ENCODE measurements around the gene TARBP2. TPM values are rescaled to one million over a fixed set of nuclear protein-coding genes. Genes with fewer than 3 reads are reported as not detected.

The TARBP2 gene
- total RNA-seq, 1 donor from 2014 or later = 32.4 TPM

DNA sequence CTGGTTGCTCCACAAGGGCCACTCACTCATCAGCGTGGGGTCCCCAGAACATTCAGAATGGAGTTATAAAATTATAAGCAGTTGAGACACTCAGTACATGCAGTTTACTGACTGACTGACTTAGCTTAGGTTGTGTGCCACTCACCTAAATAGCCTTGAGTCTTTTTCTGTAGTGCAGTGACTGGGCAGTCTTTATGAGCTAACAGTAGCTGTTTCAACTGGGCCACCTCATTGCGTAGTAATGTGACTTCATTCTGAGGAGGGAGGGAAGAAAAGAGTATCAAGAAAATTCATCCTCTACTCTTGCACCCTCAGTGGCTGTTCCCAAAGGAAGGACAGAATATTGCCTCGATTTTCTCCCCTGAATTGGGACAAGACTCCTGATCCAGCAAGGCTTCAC lies 22.0 kb downstream of the TARBP2 start:
- Mint-ChIP-seq H3K27me3 (ENCODE audit: insufficient read depth, low read depth) (no peaks in the 10 kb centered on the region), H3K4me3 (no peak overlapping the region), H3K27ac (no peak overlapping the region), H3K9me3 (no peaks in the 10 kb centered on the region), H3K4me1 (no peaks in the 10 kb centered on the region), H3K36me3 (peaks cover 26% of the 10 kb centered on the region)
- Histone ChIP-seq H3K27ac (no peak overlapping the region), H3K4me1 (no peaks in the 10 kb centered on the region), H3K4me3 (no peak overlapping the region), H3K27me3 (no peaks in the 10 kb centered on the region), H3K9me3 (ENCODE audit: low read depth) (no peaks in the 10 kb centered on the region), H2AFZ (replicated peaks) (no peak overlapping the region), H3K9ac (no peak overlapping the region), H3K36me3 (no peaks in the 10 kb centered on the region), H3F3A (ENCODE audit: low read depth) (no peaks in the 10 kb centered on the region), H3K4me2 (no peak overlapping the region), H3K79me2 (ENCODE audit: low read depth) (no peaks in the 10 kb centered on the region), H4K20me1 (ENCODE audit: low read depth) (no peaks in the 10 kb centered on the region)
- DNase-seq (ENCODE audit: low spot score) = no peak
- TF ChIP-seq, protein P1, sequence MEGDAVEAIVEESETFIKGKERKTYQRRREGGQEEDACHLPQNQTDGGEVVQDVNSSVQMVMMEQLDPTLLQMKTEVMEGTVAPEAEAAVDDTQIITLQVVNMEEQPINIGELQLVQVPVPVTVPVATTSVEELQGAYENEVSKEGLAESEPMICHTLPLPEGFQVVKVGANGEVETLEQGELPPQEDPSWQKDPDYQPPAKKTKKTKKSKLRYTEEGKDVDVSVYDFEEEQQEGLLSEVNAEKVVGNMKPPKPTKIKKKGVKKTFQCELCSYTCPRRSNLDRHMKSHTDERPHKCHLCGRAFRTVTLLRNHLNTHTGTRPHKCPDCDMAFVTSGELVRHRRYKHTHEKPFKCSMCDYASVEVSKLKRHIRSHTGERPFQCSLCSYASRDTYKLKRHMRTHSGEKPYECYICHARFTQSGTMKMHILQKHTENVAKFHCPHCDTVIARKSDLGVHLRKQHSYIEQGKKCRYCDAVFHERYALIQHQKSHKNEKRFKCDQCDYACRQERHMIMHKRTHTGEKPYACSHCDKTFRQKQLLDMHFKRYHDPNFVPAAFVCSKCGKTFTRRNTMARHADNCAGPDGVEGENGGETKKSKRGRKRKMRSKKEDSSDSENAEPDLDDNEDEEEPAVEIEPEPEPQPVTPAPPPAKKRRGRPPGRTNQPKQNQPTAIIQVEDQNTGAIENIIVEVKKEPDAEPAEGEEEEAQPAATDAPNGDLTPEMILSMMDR (IDR thresholded peaks at IDR 0.05) = no peak
- TF ChIP-seq EZH2 (IDR thresholded peaks at IDR 0.05) (no peak), EZH2phosphoT487 (IDR thresholded peaks at IDR 0.05) (no peak)

DNA sequence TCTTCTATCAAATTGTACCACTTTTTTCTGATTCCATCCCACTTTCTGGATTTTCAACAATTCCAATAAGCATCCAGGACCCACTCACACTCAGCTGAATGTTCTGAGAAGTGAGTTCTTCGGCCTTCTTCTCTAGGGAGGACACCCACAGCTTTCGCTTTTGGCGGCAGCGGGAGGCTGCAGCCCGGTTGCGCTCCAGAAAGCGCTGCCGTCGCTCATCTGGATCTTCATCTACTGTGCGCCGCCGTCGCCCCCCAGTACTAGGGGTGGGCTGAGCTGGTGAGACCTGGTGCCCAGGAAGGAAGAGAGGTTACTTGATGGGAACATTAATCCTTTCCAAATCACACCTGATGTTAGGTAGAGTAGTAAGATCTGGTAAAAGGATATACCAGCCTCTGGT lies 23.4 kb downstream of the TARBP2 start:
- Histone ChIP-seq H2AFZ (replicated peaks) (no peak overlapping the region), H3K4me1 (no peaks in the 10 kb centered on the region), H4K20me1 (ENCODE audit: low read depth) (no peaks in the 10 kb centered on the region), H3K9ac (no peak overlapping the region), H3K4me2 (no peak overlapping the region), H3K27ac (no peak overlapping the region), H3K79me2 (ENCODE audit: low read depth) (no peaks in the 10 kb centered on the region), H3K4me3 (no peak overlapping the region), H3K9me3 (ENCODE audit: low read depth) (no peaks in the 10 kb centered on the region), H3F3A (ENCODE audit: low read depth) (no peaks in the 10 kb centered on the region), H3K36me3 (no peaks in the 10 kb centered on the region), H3K27me3 (no peaks in the 10 kb centered on the region)
- no peak for TF ChIP-seq EZH2 (IDR thresholded peaks at IDR 0.05)
- TF ChIP-seq, protein P1 (IDR thresholded peaks at IDR 0.05) = no peak
- no peak for TF ChIP-seq EZH2phosphoT487 (IDR thresholded peaks at IDR 0.05)
- H3K27ac Mint-ChIP-seq = no peak overlapping the region
- no peaks in the 10 kb centered on the region for H3K4me1 Mint-ChIP-seq
- H3K4me3 Mint-ChIP-seq = no peak overlapping the region
- H3K27me3 Mint-ChIP-seq (ENCODE audit: insufficient read depth, low read depth) = no peaks in the 10 kb centered on the region
- DNase-seq (ENCODE audit: low spot score) = no peak
- H3K9me3 Mint-ChIP-seq = no peaks in the 10 kb centered on the region
- peaks cover 29% of the 10 kb centered on the region for H3K36me3 Mint-ChIP-seq

DNA sequence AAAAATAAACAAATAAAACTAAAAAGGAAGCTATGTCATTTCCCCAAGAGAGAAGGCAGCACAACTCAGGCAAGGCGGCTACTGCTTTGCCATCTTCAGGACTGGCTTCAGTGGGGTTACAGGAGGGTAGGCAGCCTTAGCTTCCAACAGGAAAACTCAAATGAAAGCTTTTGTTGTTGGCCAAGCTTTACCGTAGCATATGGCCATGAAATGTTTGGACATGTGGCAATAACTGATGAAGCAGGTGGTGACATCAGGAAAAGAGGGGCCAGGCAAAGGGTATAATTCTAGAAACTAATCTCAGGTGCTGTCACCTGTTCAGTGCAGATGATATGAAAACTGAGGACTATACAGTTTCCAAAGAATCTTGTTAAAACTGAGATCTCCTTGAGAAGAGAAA lies 29.0 kb downstream of the TARBP2 start:
- Histone ChIP-seq H3K36me3 (peaks cover 8% of the 10 kb centered on the region), H3K27me3 (no peaks in the 10 kb centered on the region), H3K27ac (no peak overlapping the region), H3K79me2 (ENCODE audit: low read depth) (no peaks in the 10 kb centered on the region), H3K9ac (no peak overlapping the region), H3K4me3 (no peak overlapping the region), H2AFZ (replicated peaks) (no peak overlapping the region), H3K4me1 (no peaks in the 10 kb centered on the region), H3F3A (ENCODE audit: low read depth) (no peaks in the 10 kb centered on the region), H4K20me1 (ENCODE audit: low read depth) (no peaks in the 10 kb centered on the region), H3K4me2 (no peak overlapping the region), H3K9me3 (ENCODE audit: low read depth) (no peaks in the 10 kb centered on the region)
- Mint-ChIP-seq H3K9me3 (no peaks in the 10 kb centered on the region), H3K36me3 (peaks cover 27% of the 10 kb centered on the region), H3K27me3 (ENCODE audit: insufficient read depth, low read depth) (no peaks in the 10 kb centered on the region), H3K4me3 (no peak overlapping the region), H3K4me1 (no peaks in the 10 kb centered on the region), H3K27ac (no peak overlapping the region)
- TF ChIP-seq, protein P1 (IDR thresholded peaks at IDR 0.05) = no peak
- TF ChIP-seq EZH2phosphoT487 (IDR thresholded peaks at IDR 0.05) = no peak
- TF ChIP-seq EZH2 (IDR thresholded peaks at IDR 0.05) = no peak
- DNase-seq (ENCODE audit: low spot score) = no peak
